NB4 (cell line): Measurements from ENCODE around the gene TNNT3.

Experiments used
- POLR2A ChIP-seq: IDR thresholded peaks from 2 replicates; pipeline ENCODE4 v1.6.1; 2011; ENCODE audit warnings: mild to moderate bottlenecking; ENCODE audit not compliant: insufficient read length; ENCODE audit errors: extremely low read depth
- TF ChIP-seq, protein P1 (sequence below): IDR thresholded peaks from one replicate; pipeline ENCODE4 v1.5.1; 2012; ENCODE audit warnings: low read depth, low read length
- TF ChIP-seq, protein P2 (sequence below): IDR thresholded peaks from 2 replicates; pipeline ENCODE4 v1.6.1; 2011; ENCODE audit warnings: low read depth, low read length

DNA sequence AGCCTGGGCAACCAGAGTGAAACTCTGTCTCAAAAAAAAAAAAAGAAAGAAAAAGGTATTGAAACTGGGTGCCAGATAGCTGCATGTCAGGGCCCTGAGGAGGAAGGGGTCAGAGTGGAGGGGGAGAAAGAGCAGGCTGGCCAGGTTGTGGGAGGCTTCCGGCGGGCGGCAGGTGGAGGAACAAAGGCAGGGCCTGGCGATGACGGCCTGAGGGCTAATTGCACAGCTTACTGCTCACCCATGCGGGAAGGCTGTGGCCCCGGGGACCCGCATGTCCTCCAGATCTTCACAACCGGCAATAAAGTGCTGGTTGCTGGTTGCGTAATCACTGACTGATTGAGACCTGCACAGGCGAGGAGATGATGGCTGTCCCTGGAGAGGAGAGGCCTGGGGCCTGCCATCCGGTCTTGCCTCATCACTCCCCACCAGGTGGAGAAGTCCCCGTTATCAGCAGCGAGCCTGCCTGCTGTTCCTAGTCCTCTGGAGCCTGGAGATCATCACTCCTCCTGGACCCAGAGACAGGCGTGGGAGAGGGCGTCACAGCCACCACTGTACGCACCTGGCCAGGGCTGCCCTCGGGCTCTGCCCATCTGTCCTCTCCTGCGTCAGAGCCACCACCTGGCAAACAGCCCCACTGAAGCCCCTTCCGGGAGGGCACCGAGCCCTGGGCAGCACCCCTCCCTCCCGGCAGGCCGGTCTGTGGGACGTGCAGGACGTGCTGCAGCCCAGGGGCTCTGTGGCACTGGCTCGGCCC lies 59.4 kb downstream of the TNNT3 start:
- TF ChIP-seq, protein P1, sequence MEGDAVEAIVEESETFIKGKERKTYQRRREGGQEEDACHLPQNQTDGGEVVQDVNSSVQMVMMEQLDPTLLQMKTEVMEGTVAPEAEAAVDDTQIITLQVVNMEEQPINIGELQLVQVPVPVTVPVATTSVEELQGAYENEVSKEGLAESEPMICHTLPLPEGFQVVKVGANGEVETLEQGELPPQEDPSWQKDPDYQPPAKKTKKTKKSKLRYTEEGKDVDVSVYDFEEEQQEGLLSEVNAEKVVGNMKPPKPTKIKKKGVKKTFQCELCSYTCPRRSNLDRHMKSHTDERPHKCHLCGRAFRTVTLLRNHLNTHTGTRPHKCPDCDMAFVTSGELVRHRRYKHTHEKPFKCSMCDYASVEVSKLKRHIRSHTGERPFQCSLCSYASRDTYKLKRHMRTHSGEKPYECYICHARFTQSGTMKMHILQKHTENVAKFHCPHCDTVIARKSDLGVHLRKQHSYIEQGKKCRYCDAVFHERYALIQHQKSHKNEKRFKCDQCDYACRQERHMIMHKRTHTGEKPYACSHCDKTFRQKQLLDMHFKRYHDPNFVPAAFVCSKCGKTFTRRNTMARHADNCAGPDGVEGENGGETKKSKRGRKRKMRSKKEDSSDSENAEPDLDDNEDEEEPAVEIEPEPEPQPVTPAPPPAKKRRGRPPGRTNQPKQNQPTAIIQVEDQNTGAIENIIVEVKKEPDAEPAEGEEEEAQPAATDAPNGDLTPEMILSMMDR: no peak
- no peak for TF ChIP-seq POLR2A
- TF ChIP-seq, protein P2, sequence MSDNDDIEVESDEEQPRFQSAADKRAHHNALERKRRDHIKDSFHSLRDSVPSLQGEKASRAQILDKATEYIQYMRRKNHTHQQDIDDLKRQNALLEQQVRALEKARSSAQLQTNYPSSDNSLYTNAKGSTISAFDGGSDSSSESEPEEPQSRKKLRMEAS: no peak
